GM12801 (cell line): ENCODE data around the gene ETNPPL.

Source experiments
- TF ChIP-seq, protein P1 (sequence below): IDR thresholded peaks from one replicate; pipeline ENCODE4 v1.5.1; 2011; ENCODE audit warnings: control low read depth; ENCODE audit not compliant: insufficient read length; ENCODE audit errors: extremely low read depth

Gene ETNPPL

DNA sequence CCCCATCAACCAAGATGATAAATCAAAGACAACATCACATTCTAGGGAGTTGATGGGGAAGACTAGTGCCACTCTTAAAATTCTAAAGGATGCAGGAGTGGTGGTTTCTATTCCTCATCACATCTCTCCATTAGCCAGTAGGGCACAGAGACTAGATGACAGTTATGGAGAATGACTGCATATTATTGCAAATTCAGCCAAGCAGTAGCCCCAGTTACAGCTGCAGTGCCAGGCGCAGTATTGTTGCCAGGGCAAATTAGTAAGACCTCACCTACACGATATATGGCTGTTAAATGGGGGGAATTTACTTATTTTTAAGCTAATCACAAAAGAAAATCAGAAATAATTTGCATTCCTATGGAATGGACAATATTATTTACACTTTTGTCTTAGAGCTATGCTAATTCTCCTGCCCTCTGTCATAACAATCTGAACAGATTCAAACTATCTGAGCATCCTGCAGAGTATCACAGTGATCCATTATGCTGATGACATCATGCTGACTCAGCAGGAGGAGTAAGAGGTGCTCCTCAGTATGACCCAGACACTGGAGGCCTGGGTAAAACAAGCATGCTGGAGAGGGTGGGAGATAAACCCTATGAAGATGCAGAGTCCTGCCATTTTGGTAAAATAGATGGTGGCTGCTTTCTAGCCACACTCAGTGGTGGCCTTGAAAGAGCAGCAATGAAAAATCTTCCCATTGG is 24.7 kb downstream of the ETNPPL start:
- TF ChIP-seq, protein P1, sequence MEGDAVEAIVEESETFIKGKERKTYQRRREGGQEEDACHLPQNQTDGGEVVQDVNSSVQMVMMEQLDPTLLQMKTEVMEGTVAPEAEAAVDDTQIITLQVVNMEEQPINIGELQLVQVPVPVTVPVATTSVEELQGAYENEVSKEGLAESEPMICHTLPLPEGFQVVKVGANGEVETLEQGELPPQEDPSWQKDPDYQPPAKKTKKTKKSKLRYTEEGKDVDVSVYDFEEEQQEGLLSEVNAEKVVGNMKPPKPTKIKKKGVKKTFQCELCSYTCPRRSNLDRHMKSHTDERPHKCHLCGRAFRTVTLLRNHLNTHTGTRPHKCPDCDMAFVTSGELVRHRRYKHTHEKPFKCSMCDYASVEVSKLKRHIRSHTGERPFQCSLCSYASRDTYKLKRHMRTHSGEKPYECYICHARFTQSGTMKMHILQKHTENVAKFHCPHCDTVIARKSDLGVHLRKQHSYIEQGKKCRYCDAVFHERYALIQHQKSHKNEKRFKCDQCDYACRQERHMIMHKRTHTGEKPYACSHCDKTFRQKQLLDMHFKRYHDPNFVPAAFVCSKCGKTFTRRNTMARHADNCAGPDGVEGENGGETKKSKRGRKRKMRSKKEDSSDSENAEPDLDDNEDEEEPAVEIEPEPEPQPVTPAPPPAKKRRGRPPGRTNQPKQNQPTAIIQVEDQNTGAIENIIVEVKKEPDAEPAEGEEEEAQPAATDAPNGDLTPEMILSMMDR: no peak

DNA sequence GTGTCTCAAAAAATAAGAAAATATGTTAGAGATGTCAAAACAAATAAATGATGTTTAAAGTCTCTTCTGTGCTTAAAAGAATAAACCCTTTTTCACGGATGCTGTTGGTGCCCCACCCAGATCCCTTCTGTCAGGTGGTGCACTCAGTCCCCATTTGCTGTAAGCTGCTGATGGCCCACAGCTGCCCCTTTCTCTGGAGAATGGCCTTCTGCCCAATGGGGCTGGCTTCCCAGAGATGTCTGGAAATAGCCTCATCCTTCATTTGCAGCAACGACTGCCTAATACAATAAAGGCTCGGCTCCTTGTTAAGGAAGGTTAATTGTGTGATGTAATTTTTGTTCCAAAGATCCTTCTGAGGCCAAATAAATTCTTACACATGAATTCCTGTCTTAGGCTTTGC is 31.8 kb downstream of the ETNPPL start:
- TF ChIP-seq, protein P1: no peak

DNA sequence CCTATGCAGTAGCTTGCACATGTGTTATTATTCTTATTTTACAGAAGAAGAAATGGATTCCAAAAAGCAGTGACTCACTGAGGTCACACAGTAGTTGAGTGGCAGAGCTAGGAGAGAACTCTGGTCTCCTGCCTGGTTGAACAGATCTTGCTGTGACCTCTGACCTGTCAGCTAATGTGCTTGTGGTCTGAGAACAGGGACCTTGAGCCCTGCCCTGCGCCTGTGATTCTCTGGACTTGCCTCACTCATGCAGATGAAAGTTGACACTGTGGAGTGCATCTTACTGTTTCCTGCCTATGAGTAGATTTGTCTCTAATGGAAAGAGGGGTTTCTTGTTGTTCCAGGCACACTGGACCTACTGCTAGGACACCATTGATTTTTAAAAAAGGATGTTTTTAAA is 32.3 kb downstream of the ETNPPL start:
- TF ChIP-seq, protein P1: no peak

DNA sequence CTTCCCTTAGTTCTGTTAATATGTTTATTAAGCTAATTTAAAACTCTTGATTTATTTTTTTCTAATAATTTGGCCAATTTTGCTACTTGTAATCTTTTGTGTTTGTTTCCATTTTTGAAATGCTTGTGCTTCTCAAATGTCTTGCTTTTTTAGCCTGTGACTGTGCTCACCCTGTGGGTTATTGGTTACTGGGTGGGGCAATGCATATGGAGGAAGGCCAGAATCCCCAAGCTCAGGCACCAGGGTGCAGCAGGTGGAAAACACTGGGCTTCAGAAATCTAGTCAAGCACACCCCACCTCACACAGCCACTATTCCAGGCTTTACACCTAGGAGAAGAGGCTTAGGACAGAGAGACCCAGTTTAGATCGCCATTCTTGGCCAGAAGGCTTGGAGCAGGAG is 33.1 kb downstream of the ETNPPL start:
- TF ChIP-seq, protein P1: no peak

DNA sequence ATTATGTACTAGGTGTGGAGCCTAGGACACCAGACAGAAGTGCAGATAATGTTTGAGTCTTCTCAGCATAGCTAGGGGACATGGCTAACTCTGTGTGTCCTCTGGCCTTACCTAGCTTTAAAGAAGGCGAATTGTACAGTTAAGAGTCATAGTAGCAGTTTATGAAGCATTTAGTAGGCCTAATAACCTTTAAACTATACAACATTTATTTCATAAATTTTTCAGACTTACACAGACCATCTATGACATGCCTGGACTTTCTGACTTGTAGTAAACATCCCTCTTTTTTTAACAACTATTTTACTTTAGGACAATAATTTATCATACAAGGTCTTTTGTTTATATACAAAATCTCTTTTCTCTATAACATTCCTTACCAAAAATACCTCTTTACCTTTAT is 37.4 kb downstream of the ETNPPL start:
- TF ChIP-seq, protein P1: no peak

DNA sequence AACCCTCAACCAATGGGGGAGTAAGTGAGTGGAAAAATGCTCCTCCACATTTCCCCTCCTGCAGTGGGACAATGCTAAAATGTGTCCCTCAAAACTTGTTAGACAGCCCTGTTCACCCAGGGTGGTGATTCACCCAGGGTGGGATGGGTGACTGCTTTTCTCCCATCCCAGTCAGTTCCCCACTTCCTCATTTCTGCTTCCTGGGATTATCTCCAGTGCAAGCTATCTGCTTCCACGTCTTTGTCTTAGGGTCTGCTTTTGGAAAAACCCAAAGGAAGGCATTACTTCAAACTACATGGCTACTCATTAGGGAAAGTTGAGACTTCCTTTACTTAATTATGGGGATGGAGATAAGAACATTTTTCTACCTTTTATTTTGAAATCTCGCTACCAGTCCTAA is 45.5 kb downstream of the ETNPPL start:
- TF ChIP-seq, protein P1: no peak

DNA sequence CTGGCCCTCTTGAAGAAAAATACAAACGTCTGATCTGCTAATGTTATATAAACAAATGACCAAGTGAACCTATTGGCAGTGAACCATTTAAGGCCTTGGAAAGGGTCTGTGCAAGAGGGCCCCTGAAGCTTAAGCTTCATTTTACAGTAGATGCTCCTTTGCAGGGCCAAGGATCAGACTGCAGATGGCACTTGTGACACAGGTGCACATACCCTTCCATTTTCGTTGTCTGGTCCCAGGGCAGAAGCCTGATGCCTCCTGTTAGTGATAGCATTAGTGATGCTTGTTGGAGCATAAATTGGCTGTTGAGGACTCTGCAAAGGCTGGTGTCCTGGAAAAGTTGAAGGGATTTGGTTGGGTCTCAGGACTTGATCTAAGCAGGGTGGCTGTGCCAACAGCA is 46.5 kb downstream of the ETNPPL start:
- TF ChIP-seq, protein P1: no peak
